Natural killer cell (primary cell): ENCODE data around the gene SMARCC1. TPM values are rescaled to one million over a fixed set of nuclear protein-coding genes. Genes with fewer than 3 reads are reported as not detected.

Experiments used
- ATAC-seq, 3 donors: fragments of 150-1000 bp in 2 of 3; fragments of 200-7000 bp in 1 of 3; cut with Tn5 transposase; 1 replicate in 1 of 3; 2 replicates in 2 of 3; pipeline ENCODE4 v1.10.0; 2021; ENCODE audit warnings: mild to moderate bottlenecking in 2 of 3, moderate library complexity in 2 of 3
- DNase-seq, 2 donors: peaks; one replicate each; pipeline versions ENCODE4 v3.0.0 to v3.0.0-alpha.2; 2013 to 2021; ENCODE audit warnings: mixed read lengths in 1 of 2
- H3K27ac ChIP-seq: one replicate; pipeline ENCODE4 v1.5.1; 2013; ENCODE audit warnings: mild to moderate bottlenecking, low read length
- H3K27me3 ChIP-seq: one replicate; pipeline ENCODE4 v1.6.1; 2013; ENCODE audit warnings: low read length; ENCODE audit not compliant: control insufficient read depth, insufficient read depth
- H3K36me3 ChIP-seq: one replicate; pipeline ENCODE4 v1.6.1; 2013; ENCODE audit warnings: low read length; ENCODE audit not compliant: control insufficient read depth, insufficient read depth
- H3K4me1 ChIP-seq: one replicate; pipeline ENCODE4 v1.6.1; 2013; ENCODE audit warnings: low read length; ENCODE audit not compliant: control insufficient read depth, insufficient read depth
- H3K4me3 ChIP-seq: one replicate; pipeline ENCODE4 v1.5.1; 2013; ENCODE audit warnings: low read length
- H3K9me3 ChIP-seq: one replicate; pipeline ENCODE4 v1.6.1; 2013; ENCODE audit warnings: low read length; ENCODE audit not compliant: control insufficient read depth, insufficient read depth
- H3K27ac Mint-ChIP-seq, 2 donors: one replicate each; pipeline ENCODE4 v1.8.0; 2022; ENCODE audit warnings: mild to moderate bottlenecking in 2 of 2, mixed read lengths in 2 of 2, moderate library complexity in 1 of 2
- H3K27me3 Mint-ChIP-seq, 2 donors: one replicate each; pipeline ENCODE4 v1.8.0; 2022; ENCODE audit warnings: low read depth in 2 of 2, mixed read lengths in 2 of 2
- H3K36me3 Mint-ChIP-seq: one replicate; pipeline ENCODE4 v1.8.0; 2022; ENCODE audit warnings: mixed read lengths
- H3K4me1 Mint-ChIP-seq, 2 donors: one replicate each; pipeline ENCODE4 v1.8.0; 2022; ENCODE audit warnings: mixed read lengths in 2 of 2
- H3K4me3 Mint-ChIP-seq: one replicate; pipeline ENCODE4 v1.8.0; 2022; ENCODE audit warnings: mild to moderate bottlenecking, moderate library complexity, mixed read lengths
- H3K9me3 Mint-ChIP-seq, 2 donors: one replicate each; pipeline ENCODE4 v1.8.0; 2022; ENCODE audit warnings: mixed read lengths in 2 of 2
- CTCF ChIP-seq: fragments of 200-600 bp; IDR thresholded peaks from one replicate; pipeline ENCODE4 v1.8.0; 2022; ENCODE audit warnings: antibody characterized with exemption
- WGBS: methylation state at CpG from one replicate; pipeline ENCODE4 v1.1.7; 2013; ENCODE audit warnings: missing lambda C conversion rate; ENCODE audit not compliant: insufficient coverage; 5-methylcytosine and 5-hydroxymethylcytosine counted together
- intact Hi-C: fragments of 100-400 bp; cut with micrococcal nuclease; formaldehyde crosslinking; loops from one replicate; pipeline ENCODE4 v1.14.2; 2022
- total RNA-seq, 4 donors: library from RNA; stranded (reverse); fragments of 120-200 nt in 1 of 4; gene quantifications; one replicate each; pipeline versions ENCODE4 v1.2.3 to v1.2.4, GENCODE V29; 2013 to 2022

SMARCC1 gene
- total RNA-seq, 3 donors from 2014 or later (not counting 1 experiment from before 2014, with no cell fraction given), result 96.1 to 108 (median 102) TPM

- Histone ChIP-seq H3K4me3 (no peak overlapping the region), H3K27me3 (peaks cover 10% of the 10 kb centered on the region), H3K36me3 (peaks cover 26% of the 10 kb centered on the region), H3K27ac (no peak overlapping the region), H3K9me3 (no peaks in the 10 kb centered on the region), H3K4me1 (peaks cover 5% of the 10 kb centered on the region)
- intact Hi-C loops, result no loop called here
- WGBS, result 88% methylated on average over 3 of the region's 3 CpGs
- no peaks in the 10 kb centered on the region for H3K4me1 Mint-ChIP-seq
- H3K36me3 Mint-ChIP-seq, result peaks cover 6% of the 10 kb centered on the region
- H3K9me3 Mint-ChIP-seq, result no peaks in the 10 kb centered on the region
- no peak for TF ChIP-seq CTCF
- no peak for DNase-seq
- no peak for ATAC-seq
- no peak overlapping the region for H3K4me3 Mint-ChIP-seq
- peaks cover 0 to 4% of the 10 kb centered on the region in 2 donors for H3K27me3 Mint-ChIP-seq
- no peak overlapping the region for H3K27ac Mint-ChIP-seq
Measured at GRCh38 chr3:47583320-47584075, 198.2 kb downstream of the SMARCC1 start.

GRCh38 chr3:47581835-47582234 is 199.9 kb downstream of the SMARCC1 start:
- H3K4me3 ChIP-seq, result no peak overlapping the region
- WGBS, result 85% methylated on average over 3 of the region's 4 CpGs
- Mint-ChIP-seq H3K27me3 (peaks cover 0 to 4% of the 10 kb centered on the region in 2 donors), H3K27ac (no peak overlapping the region), H3K9me3 (no peaks in the 10 kb centered on the region), H3K4me3 (no peak overlapping the region), H3K4me1 (no peaks in the 10 kb centered on the region), H3K36me3 (peaks cover 6% of the 10 kb centered on the region)
- no peak overlapping the region for H3K27ac ChIP-seq
- no peak for TF ChIP-seq CTCF
- H3K36me3 ChIP-seq, result peaks cover 14% of the 10 kb centered on the region
- ATAC-seq, result no peak
- no peaks in the 10 kb centered on the region for H3K9me3 ChIP-seq
- H3K4me1 ChIP-seq, result peaks cover 13% of the 10 kb centered on the region
- H3K27me3 ChIP-seq, result peaks cover 18% of the 10 kb centered on the region
- no peak for DNase-seq
- intact Hi-C loops, result no loop called here

GRCh38 chr3:47581422-47581821 is 200.3 kb downstream of the SMARCC1 start:
- peaks cover 13% of the 10 kb centered on the region for H3K4me1 ChIP-seq
- intact Hi-C loops, result no loop called here

More at GRCh38 chr3:47581422-47581821, 200.3 kb downstream of the SMARCC1 start:
- TF ChIP-seq CTCF, result no peak
- peaks cover 21% of the 10 kb centered on the region for H3K27me3 ChIP-seq
- H3K4me3 ChIP-seq, result no peak overlapping the region
- H3K9me3 Mint-ChIP-seq, result no peaks in the 10 kb centered on the region
- H3K36me3 ChIP-seq, result peaks cover 10% of the 10 kb centered on the region
- DNase-seq (no peak), ATAC-seq (no peak)
- H3K4me1 Mint-ChIP-seq, result no peaks in the 10 kb centered on the region
- WGBS, result 84% methylated on average over 5 of the region's 5 CpGs
- H3K27ac ChIP-seq, result no peak overlapping the region
- H3K36me3 Mint-ChIP-seq, result peaks cover 6% of the 10 kb centered on the region
- no peak overlapping the region for H3K4me3 Mint-ChIP-seq
- peaks cover 0 to 4% of the 10 kb centered on the region in 2 donors for H3K27me3 Mint-ChIP-seq
- no peaks in the 10 kb centered on the region for H3K9me3 ChIP-seq
- H3K27ac Mint-ChIP-seq, result no peak overlapping the region
